HepG2 (cell line): Measurements from ENCODE around the gene NFKB1. TPM values are rescaled to one million over a fixed set of nuclear protein-coding genes. Genes with fewer than 3 reads are reported as not detected.

Source experiments
- ATAC-seq: fragments of 200-7000 bp; cut with Tn5 transposase; 3 replicates; pipeline ENCODE4 v1.9.1; 2020; ENCODE audit warnings: mild to moderate bottlenecking, moderate library complexity
- BruUV-seq: library from RNA; stranded (reverse); fragments of 400-500 nt; replicated peaks from 2 replicates; lab custom pipeline; 2021; lab: Mats Ljungman, UMichigan
- CTCF ChIA-PET: fragments of 300-600 bp; formaldehyde crosslinking; extraction: SDS; loops from one replicate; lab custom pipeline; 2021; ENCODE audit warnings: low total read pairs, inconsistent platforms, low intra/inter-chr PET ratio; lab: Yijun Ruan, JAX
- POLR2A ChIA-PET: fragments of 350-600 bp; sonication (Branson Sonifier 250); formaldehyde crosslinking; loops from one replicate; lab custom pipeline; 2020; ENCODE audit warnings: antibody characterized with exemption, inconsistent platforms; lab: Yijun Ruan, JAX
- DNase-seq: peaks from one replicate; pipeline ENCODE4 v3.0.0-alpha.2; 2015; ENCODE audit warnings: low spot score
- FAIRE-seq: peaks from 3 replicates; lab custom pipeline; 2011; peaks lifted over from hg19 to GRCh38; lab: Jason Lieb, UNC
- H2AFZ ChIP-seq: one replicate; pipeline ENCODE4 v1.6.1; 2011; ENCODE audit warnings: low read length, inconsistent platforms
- H3K27ac ChIP-seq: fragments of 300-600 bp; 3 replicates; pipeline ENCODE4 v1.8.0; 2011; ENCODE audit warnings: mixed run types, mild to moderate bottlenecking, mixed read lengths, low read length, inconsistent platforms; ENCODE audit not compliant: insufficient read depth; ENCODE audit errors: extremely low read length
- H3K27me3 ChIP-seq, 2 experiments: fragments of 200-600 bp in 1 of 2; 2 replicates in 1 of 2; 3 replicates in 1 of 2; pipeline versions ENCODE4 v1.6.0 to v1.8.0; 2011; ENCODE audit warnings: low read length in 2 of 2, mild to moderate bottlenecking in 2 of 2, moderate library complexity in 2 of 2, inconsistent platforms in 1 of 2; ENCODE audit not compliant: insufficient read depth in 2 of 2, control insufficient read depth in 1 of 2
- H3K36me3 ChIP-seq, 2 experiments: fragments of 200-600 bp in 1 of 2; replicated peaks in 1 of 2; 2 replicates in 1 of 2; 3 replicates in 1 of 2; pipeline versions ENCODE4 v1.5.1 to v1.8.0; 2011; ENCODE audit warnings: low read length in 2 of 2, inconsistent platforms in 1 of 2; ENCODE audit not compliant: insufficient read depth in 2 of 2, control insufficient read depth in 1 of 2
- H3K4me1 ChIP-seq: 2 replicates; pipeline ENCODE4 v1.5.1; 2012; ENCODE audit warnings: low read length, inconsistent platforms; ENCODE audit not compliant: insufficient read depth
- H3K4me2 ChIP-seq: 2 replicates; pipeline ENCODE4 v1.6.0; 2011; ENCODE audit warnings: low read depth, low read length, inconsistent platforms
- H3K4me3 ChIP-seq, 3 experiments: fragments of 200-600 bp in 1 of 3; sonication (generic), shearing (Covaris generic) in 1 of 3; replicated peaks in 1 of 3; 2 replicates each; pipeline ENCODE4 v1.5.1; 2011 to 2016; ENCODE audit warnings: low read length in 3 of 3, inconsistent platforms in 2 of 3, low read depth in 2 of 3, mild to moderate bottlenecking in 2 of 3, control low read depth in 1 of 3, mixed read lengths in 1 of 3; ENCODE audit not compliant: insufficient read depth in 1 of 3
- H3K79me2 ChIP-seq: one replicate; pipeline ENCODE4 v1.6.1; 2011; ENCODE audit warnings: low read length, inconsistent platforms; ENCODE audit not compliant: insufficient read depth
- H3K9ac ChIP-seq: 2 replicates; pipeline ENCODE4 v1.6.0; 2011; ENCODE audit warnings: mild to moderate bottlenecking, low read depth, low read length, inconsistent platforms; ENCODE audit not compliant: insufficient read depth
- H3K9me3 ChIP-seq: 2 replicates; pipeline ENCODE4 v1.5.1; 2012; ENCODE audit warnings: mild to moderate bottlenecking, low read length
- H4K20me1 ChIP-seq: 2 replicates; pipeline ENCODE4 v1.6.0; 2011; ENCODE audit warnings: inconsistent platforms, mild to moderate bottlenecking, low read length, moderate library complexity; ENCODE audit not compliant: insufficient read depth
- GATAD1 ChIP-seq: IDR thresholded peaks from 2 replicates; pipeline ENCODE4 v1.6.1; 2016; ENCODE audit warnings: missing genetic modification reagents, missing compliant biosample characterization
- RFX5 ChIP-seq: IDR thresholded peaks from 2 replicates; pipeline ENCODE4 v1.6.1; 2011; ENCODE audit warnings: low read depth, low read length, improper control_type of control experiment
- TRIM22 ChIP-seq: fragments of 450-650 bp; IDR thresholded peaks from 2 replicates; pipeline ENCODE4 v1.6.1; 2017
- ZBTB25 ChIP-seq: IDR thresholded peaks from 2 replicates; pipeline ENCODE4 v1.6.1; 2018; ENCODE audit warnings: missing genetic modification reagents
- ZBTB43 ChIP-seq: sonication (generic); formaldehyde crosslinking; conservative IDR thresholded peaks from 2 replicates; pipeline ENCODE4 v1.4.0; 2020; ENCODE audit warnings: missing genetic modification reagents
- ZFP36L1 ChIP-seq: sonication (generic); formaldehyde crosslinking; IDR thresholded peaks from 2 replicates; pipeline ENCODE4 v1.8.0; 2022; ENCODE audit warnings: mild to moderate bottlenecking, missing genetic modification reagents, moderate library complexity
- ZNF407 ChIP-seq: sonication (generic); formaldehyde crosslinking; IDR thresholded peaks from one replicate; pipeline ENCODE4 v1.5.1; 2020; ENCODE audit warnings: mild to moderate bottlenecking, missing genetic modification reagents; ENCODE audit errors: not compliant biosample characterization
- ZNF761 ChIP-seq: sonication (generic); formaldehyde crosslinking; conservative IDR thresholded peaks from 2 replicates; pipeline ENCODE4 v1.4.0; 2020; ENCODE audit warnings: mild to moderate bottlenecking, missing genetic modification reagents
- ZNF891 ChIP-seq: sonication (generic); formaldehyde crosslinking; IDR thresholded peaks from 2 replicates; pipeline ENCODE4 v1.5.0; 2020; ENCODE audit warnings: mild to moderate bottlenecking, missing genetic modification reagents
- WGBS: methylation state at CpG from one replicate; pipeline ENCODE4 v1.1.6; 2017; ENCODE audit warnings: low lambda C conversion rate; 5-methylcytosine and 5-hydroxymethylcytosine counted together
- in situ Hi-C: cut with HindIII; loops from 2 replicates; pipeline ENCODE4 v1.10.0; 2017; ENCODE audit warnings: low pct_unique_long_range_greater_than_20kb; ENCODE audit not compliant: extremely low pct_ligation_motif_present
- intact Hi-C: fragments of 100-400 bp; cut with micrococcal nuclease; formaldehyde crosslinking; loops from one replicate; pipeline ENCODE4 v1.10.0; 2022; ENCODE audit not compliant: unreplicated experiment
- polyA plus RNA-seq, 8 experiments: library from polyadenylated mRNA; depleted of rRNA in 3 of 8; stranded (reverse) in 7 of 8; unstranded in 1 of 8; fragments of >200 nt; fragmentation: Illumina TruSeq in 4 of 8; extraction: Trizol in 4 of 8; gene quantifications; 2 replicates each; pipeline versions ENCODE4 v1.2.1 to v1.2.3, GENCODE V29; 2011 to 2016; ENCODE audit warnings: low read depth in 4 of 8, missing spikeins in 1 of 8, mixed read lengths in 1 of 8; ENCODE audit not compliant: insufficient read depth in 1 of 8
- total RNA-seq, 5 experiments: library from RNA; depleted of rRNA; stranded (reverse); fragments of >200 nt; fragmentation: Illumina TruSeq; extraction: Trizol; gene quantifications; 2 replicates each; pipeline ENCODE4 v1.2.3, GENCODE V29; 2016; ENCODE audit warnings: low read depth in 1 of 5

Gene NFKB1
- total and polyA plus RNA-seq, 2 of the 13 experiments (the other 11 are each of a cell fraction or from before 2014, with no cell fraction given), result 15.4 to 31.6 TPM

- H3K36me3 ChIP-seq, result peaks cover 0 to 6% of the 10 kb centered on the region in 2 experiments; a peak in 2 of 5 replicates
- CTCF ChIA-PET, result no interaction called here
- no peak for DNase-seq
- POLR2A ChIA-PET, result no interaction called here
- H3K4me1 ChIP-seq, result no peaks in the 10 kb centered on the region
- no peak for FAIRE-seq
- no peak overlapping the region for H3K4me2 ChIP-seq
- no peak overlapping the region for H2AFZ ChIP-seq
- 96% methylated on average over 5 of the region's 5 CpGs for WGBS
- no peak overlapping the region for H3K27ac ChIP-seq
- H3K9me3 ChIP-seq, result no peaks in the 10 kb centered on the region
- intact Hi-C loops, result no loop called here
- H3K79me2 ChIP-seq, result no peaks in the 10 kb centered on the region
- H3K27me3 ChIP-seq, result no peaks in the 10 kb centered on the region
- no peak for ATAC-seq
- no peak overlapping the region for H3K4me3 ChIP-seq
- BruUV-seq, result no TSS peak
- H3K9ac ChIP-seq, result no peak overlapping the region
- H4K20me1 ChIP-seq, result no peaks in the 10 kb centered on the region
- in situ Hi-C loops, result no loop called here
- TF ChIP-seq ZNF891 (CRISPR knock-in tag) (no peak), ZNF761 (CRISPR knock-in tag) (no peak), TRIM22 (no peak), ZNF407 (no peak), ZFP36L1 (CRISPR knock-in tag) (no peak), ZBTB25 (CRISPR knock-in tag) (no peak), RFX5 (no peak), ZBTB43 (CRISPR knock-in tag) (no peak), GATAD1 (CRISPR knock-in tag) (no peak)
Measured at GRCh38 chr4:102560115-102560514, 59.0 kb downstream of the NFKB1 start.
